ENCODE data around the gene GBA2. TPM values are rescaled to one million over a fixed set of nuclear protein-coding genes. Genes with fewer than 3 reads are reported as not detected.

The GBA2 gene
- total and polyA plus RNA-seq, 8 donors = 26.5 to 210 (median 56.6) TPM

DNA sequence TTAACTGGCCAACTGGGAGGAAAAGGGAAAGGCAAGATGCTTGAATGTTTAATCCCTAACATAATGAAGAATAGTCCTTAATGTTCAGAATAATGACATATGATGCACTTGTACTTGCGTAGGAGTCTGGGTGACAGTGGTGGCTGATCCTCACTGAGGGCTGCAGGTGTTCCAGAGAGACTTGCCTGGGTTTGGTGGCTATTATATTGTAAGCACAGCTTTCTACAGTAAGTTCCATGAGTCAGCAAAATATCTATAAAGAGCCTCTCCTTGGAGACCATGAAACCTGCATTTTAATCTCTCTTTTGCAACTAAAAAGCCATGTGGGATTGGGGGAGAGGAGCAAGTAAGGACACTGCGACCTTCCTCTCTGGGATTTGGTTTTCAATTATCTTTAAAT, 40.5 kb upstream of the GBA2 start:
- WGBS, 5 donors = 89 to 100% (median 98%) methylated on average over 2 of the region's 2 CpGs
- no peak overlapping the region for H3K4me3 ChIP-seq
- no peak for TF ChIP-seq POLR2AphosphoS5 (IDR thresholded peaks at IDR 0.05)
- TF ChIP-seq EP300 (IDR thresholded peaks at IDR 0.05) = no peak
- no peak for TF ChIP-seq CTCF (IDR thresholded peaks at IDR 0.05)
- no peak for TF ChIP-seq POLR2A (IDR thresholded peaks at IDR 0.05)
- peaks cover 0 to 5% (median 0%) of the 10 kb centered on the region in 3 donors for H3K27me3 ChIP-seq
- H3K4me1 ChIP-seq = peaks cover 37 to 44% (median 40%) of the 10 kb centered on the region in 4 donors
- no peaks in the 10 kb centered on the region for H3K9me3 ChIP-seq
- peaks cover 0 to 5% (median 4%) of the 10 kb centered on the region in 4 donors for H3K36me3 ChIP-seq
- no peak for DNase-seq
- no peak overlapping the region for H3K27ac ChIP-seq
- intact Hi-C loops (cut with DNase I; ENCODE audit: low total_unique reads) = no loop called here

DNA sequence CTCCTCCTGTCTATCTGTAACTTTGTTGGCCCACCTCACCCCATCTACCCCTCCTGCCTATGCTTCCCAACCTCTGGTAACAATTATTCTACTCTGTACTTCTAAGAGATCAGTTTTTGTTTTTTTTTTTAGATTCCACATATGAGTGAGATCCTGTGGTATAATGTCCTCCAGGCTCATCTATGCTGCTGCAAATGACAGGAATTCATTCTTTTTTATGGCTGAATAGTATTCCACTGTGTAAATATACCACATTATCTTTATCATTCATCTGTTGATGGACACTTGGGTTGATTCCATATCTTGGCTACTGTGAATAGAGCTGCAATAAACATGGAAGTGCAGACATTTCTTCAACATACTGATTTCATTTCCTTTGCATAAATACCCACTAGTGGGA, 34.4 kb upstream of the GBA2 start:
- TF ChIP-seq EP300 (IDR thresholded peaks at IDR 0.05) = no peak
- TF ChIP-seq POLR2AphosphoS5 (IDR thresholded peaks at IDR 0.05) = no peak
- TF ChIP-seq POLR2A (IDR thresholded peaks at IDR 0.05) = no peak
- no peak for TF ChIP-seq CTCF (IDR thresholded peaks at IDR 0.05)
- intact Hi-C loops (cut with DNase I; ENCODE audit: low total_unique reads) = no loop called here
- DNase-seq = no peak
- Histone ChIP-seq H3K4me3 (no peak overlapping the region), H3K27ac (no peak overlapping the region), H3K27me3 (no peaks in the 10 kb centered on the region), H3K9me3 (no peaks in the 10 kb centered on the region), H3K4me1 (no peaks in the 10 kb centered on the region), H3K36me3 (peaks cover 0 to 4% (median 2%) of the 10 kb centered on the region in 4 donors)

DNA sequence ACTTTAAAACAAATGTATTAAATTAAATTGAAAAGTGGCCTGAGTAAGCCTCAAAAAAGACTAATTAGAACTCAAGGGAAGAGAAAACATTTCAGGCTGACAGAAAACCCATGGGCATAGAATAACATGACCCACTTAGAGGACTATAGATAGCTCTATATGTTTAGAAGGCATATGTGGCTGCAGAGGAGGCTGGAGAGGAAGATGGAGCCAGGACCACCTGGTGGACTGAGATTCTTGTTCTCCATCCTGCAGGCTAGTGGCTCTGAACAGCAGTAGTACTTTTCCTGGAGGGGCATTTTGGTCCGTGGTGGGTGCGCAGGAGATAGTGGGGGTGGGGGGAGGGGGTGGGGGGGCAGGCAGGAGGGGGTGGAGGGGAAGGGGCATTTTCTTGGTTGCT, 32.0 kb upstream of the GBA2 start:
- Histone ChIP-seq H3K9me3 (no peaks in the 10 kb centered on the region), H3K27me3 (no peaks in the 10 kb centered on the region), H3K27ac (no peak overlapping the region), H3K4me3 (no peak overlapping the region), H3K4me1 (no peaks in the 10 kb centered on the region), H3K36me3 (peaks cover 0 to 4% (median 0%) of the 10 kb centered on the region in 4 donors)
- 50 to 82% (median 78%) methylated on average over 2 of the region's 2 CpGs for WGBS, 5 donors
- TF ChIP-seq POLR2A (IDR thresholded peaks at IDR 0.05) (no peak), POLR2AphosphoS5 (IDR thresholded peaks at IDR 0.05) (no peak), EP300 (IDR thresholded peaks at IDR 0.05) (no peak), CTCF (IDR thresholded peaks at IDR 0.05) (no peak)
- intact Hi-C loops (cut with DNase I; ENCODE audit: low total_unique reads) = no loop called here
- DNase-seq = no peak

GRCh38 chr9:35778496-35778895, 29.5 kb upstream of the GBA2 start:
- DNase-seq = no peak
- H3K4me3 ChIP-seq = no peak overlapping the region
- H3K36me3 ChIP-seq = no peaks in the 10 kb centered on the region
- intact Hi-C loops (cut with DNase I; ENCODE audit: low total_unique reads) = no loop called here
- WGBS, 5 donors = 90 to 92% (median 92%) methylated on average over 3 of the region's 3 CpGs
- no peaks in the 10 kb centered on the region for H3K9me3 ChIP-seq
- no peaks in the 10 kb centered on the region for H3K27me3 ChIP-seq
- no peak overlapping the region for H3K27ac ChIP-seq
- TF ChIP-seq POLR2A (IDR thresholded peaks at IDR 0.05) (no peak), POLR2AphosphoS5 (IDR thresholded peaks at IDR 0.05) (no peak), CTCF (IDR thresholded peaks at IDR 0.05) (no peak), EP300 (IDR thresholded peaks at IDR 0.05) (no peak)
- no peaks in the 10 kb centered on the region for H3K4me1 ChIP-seq
